G401 (cell line): ENCODE results near the gene CDK16. TPM values are rescaled to one million over a fixed set of nuclear protein-coding genes. Genes with fewer than 3 reads are reported as not detected.

Experiments
- DNase-seq: peaks from one replicate; pipeline ENCODE4 v3.0.0-alpha.2; 2015; ENCODE audit warnings: low spot score
- in situ Hi-C: cut with HindIII; loops from 2 replicates; pipeline ENCODE4 v1.10.0; 2016; ENCODE audit warnings: low sequenced_read_pairs, mixed read lengths
- total RNA-seq: library from RNA; depleted of rRNA; stranded (reverse); fragments of >200 nt; shearing (Covaris generic); gene quantifications from 2 replicates; pipeline ENCODE4 v1.2.3, GENCODE V29; 2014

CDK16 gene
- total RNA-seq, 1 experiment from 2014 or later, result 118 TPM

- in situ Hi-C loops, result no loop called here
- DNase-seq, result no peak
These were observed 36.3 kb upstream of the CDK16 start for GRCh38 chrX:47182106-47182700.

DNA sequence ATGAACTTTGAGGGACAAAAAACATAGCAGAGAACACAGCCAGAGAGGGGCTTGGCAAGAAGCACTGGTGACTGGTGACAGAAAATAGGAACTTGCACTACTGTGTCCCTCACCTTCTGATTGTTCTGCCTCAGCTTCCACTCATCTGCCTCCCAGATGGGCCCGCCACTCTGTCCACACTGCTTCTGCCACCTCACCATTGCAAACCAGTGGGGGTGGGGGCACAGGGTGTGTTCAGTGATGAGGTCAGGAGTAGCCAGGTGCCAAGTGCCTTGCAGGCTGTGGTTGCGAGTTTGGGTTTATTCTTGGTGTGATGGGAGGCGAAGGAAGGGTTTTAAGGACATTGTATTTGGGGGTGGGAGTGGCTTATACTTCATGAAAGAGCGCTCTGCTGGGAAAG is 34.0 kb upstream of the CDK16 start:
- in situ Hi-C loops, result no loop called here
- DNase-seq, result no peak

DNA sequence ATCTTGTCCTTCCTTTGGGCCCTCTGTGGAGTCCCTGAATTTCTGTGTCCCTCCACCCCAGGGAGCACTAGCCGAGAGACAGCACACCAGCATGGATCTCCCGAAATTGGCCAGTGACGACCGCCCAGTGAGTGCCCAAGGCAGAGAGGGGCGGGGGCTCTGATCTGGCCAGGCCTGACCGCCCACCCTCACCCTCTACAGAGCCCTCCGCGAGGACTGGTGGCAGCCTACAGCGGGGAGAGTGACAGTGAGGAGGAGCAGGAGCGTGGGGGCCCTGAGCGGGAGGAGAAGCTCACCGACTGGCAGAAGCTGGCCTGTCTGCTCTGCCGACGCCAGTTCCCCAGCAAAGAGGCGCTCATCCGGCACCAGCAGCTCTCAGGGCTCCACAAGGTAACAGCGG is 33.2 kb upstream of the CDK16 start:
- DNase-seq, result no peak
- in situ Hi-C loops, result no loop called here

GRCh38 chrX:47186096-47186740 is 32.3 kb upstream of the CDK16 start:
- no peak for DNase-seq
- in situ Hi-C loops, result no loop called here

DNA sequence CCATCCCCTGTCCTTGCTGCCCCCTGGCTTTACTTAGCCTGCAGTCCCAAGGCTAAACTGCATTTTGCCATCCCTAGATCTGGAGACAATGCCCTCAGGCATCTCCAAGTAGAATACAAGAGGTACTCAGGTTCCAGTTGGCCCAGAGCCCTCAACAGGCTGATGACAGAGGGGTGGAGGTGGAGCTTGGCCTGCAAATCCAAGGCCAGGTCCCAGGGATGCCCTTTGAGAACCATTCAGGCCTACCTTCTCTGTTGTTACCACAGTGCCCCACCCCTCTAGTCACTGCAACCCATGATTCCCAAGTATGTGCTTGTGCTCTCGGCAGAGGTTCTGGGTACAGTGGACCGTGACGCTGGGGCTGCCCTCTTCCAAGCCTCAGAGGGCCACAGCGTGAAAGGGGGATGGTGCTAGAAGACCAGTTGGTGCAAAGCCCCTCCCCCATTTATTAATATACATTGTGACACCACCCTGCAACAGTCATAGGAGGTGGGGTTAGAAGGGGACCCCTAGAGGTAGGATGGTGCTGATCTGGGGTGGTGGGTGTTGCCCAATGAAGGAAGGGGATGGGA is 31.3 kb upstream of the CDK16 start:
- peak; percentile 30 for DNase-seq
- in situ Hi-C loops, result no loop called here

GRCh38 chrX:47189906-47190305 is 28.6 kb upstream of the CDK16 start:
- no peak for DNase-seq
- in situ Hi-C loops, result no loop called here

DNA sequence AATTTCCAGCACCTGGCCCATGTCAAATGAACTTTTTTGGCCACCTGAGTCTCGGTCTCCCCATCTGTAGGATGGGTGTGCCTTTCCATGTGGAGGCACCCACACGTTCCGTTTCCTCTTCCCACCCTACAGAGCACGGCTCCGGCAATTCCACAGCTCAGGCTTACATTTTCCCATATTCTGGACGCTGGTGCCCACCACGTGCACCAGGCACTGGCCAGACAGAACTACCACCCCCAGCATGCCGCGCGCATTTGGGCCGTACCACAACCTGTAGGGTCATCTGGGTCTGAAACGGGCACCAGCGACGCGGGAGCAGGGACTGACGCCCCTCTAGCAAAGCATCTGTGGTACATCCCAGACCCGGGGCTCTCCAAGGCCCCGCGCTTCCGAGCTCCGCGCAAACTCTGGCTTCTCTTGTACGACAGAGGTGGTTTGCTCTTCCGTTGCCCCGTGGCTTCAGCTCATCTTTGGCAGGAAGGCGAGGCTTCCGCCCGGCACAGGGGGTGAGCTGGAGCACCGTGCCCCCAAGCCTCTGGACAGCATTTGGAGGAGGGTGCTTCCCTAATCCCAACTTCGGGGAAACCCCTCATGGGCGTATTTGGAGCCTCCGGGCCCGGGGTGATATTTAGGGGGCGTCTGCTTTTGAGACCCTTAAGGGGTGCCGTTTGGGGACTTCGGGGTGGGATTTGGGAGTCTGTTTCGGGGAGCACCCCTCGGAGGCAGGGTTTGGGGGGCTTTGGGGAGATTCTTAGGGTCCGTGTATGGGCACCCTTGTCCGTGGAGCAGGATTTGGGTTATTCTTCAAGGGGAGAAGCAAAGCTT is 27.8 kb upstream of the CDK16 start:
- in situ Hi-C loops, result no loop called here
- peak; percentile 93 for DNase-seq

GRCh38 chrX:47191331-47191730 is 27.1 kb upstream of the CDK16 start:
- in situ Hi-C loops, result no loop called here
- DNase-seq, result peak; percentile 15

GRCh38 chrX:47191806-47192401 is 26.6 kb upstream of the CDK16 start:
- DNase-seq, result no peak
- in situ Hi-C loops, result no loop called here

GRCh38 chrX:47193475-47194193 is 24.8 kb upstream of the CDK16 start, which contains the start of gene UBA1:
Gene UBA1 (plus strand): TSS chrX:47193829. CDS start chrX:47198803, 4,974 bp downstream.
- in situ Hi-C loops, result no loop called here
- peak; percentile 94 for DNase-seq

DNA sequence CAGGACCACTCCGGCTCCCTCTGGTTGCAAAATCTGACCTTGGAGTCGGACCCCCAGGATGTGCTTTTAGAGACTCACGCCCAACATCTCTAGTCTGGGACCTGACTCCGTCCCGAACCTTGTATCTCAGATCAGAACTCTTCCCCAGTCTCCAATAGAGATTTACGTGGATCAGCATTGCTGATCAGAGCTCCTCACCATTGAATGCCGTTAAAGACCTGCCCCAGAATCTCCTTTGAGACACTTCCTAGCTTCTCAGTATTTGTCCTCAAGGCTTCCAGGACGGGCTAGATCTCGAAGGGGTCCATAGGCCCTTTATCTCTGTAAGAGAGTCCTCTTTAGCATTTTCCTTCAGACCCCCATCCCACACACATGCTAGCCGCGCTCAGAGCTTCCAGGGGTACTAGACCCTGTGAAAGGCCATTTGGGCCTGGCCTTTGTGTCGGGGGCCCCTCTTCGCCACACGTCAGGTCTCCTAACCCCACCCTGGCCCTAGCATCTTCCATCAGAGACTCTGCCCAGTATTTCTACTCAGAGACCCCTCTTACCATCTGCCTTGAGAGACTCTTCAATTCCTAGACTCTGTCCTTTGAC is 24.2 kb upstream of the CDK16 start:
- no peak for DNase-seq
- in situ Hi-C loops, result no loop called here

DNA sequence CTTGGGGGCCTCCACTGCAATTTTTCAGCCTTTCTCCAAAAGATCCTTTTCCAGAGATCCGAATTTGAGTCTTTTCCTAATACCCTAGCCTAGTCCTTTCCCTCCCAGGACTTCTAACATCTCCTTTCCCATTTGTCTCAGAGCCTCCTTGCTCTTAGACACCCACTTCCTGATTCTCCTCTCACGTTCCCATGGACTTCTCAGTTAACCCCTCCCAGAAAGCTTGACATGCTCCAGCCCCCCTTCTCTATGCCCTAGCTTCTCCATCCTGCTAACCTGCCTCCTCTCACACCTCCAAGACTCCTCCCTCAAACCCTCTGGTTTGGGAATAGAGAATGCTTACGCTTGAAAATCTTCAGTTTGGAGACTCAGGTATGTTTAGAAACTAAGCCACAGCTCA is 22.4 kb upstream of the CDK16 start:
- in situ Hi-C loops, result no loop called here
- no peak for DNase-seq

- no peak for DNase-seq
- in situ Hi-C loops, result no loop called here
These were observed 21.0 kb upstream of the CDK16 start for GRCh38 chrX:47197526-47197925.

DNA sequence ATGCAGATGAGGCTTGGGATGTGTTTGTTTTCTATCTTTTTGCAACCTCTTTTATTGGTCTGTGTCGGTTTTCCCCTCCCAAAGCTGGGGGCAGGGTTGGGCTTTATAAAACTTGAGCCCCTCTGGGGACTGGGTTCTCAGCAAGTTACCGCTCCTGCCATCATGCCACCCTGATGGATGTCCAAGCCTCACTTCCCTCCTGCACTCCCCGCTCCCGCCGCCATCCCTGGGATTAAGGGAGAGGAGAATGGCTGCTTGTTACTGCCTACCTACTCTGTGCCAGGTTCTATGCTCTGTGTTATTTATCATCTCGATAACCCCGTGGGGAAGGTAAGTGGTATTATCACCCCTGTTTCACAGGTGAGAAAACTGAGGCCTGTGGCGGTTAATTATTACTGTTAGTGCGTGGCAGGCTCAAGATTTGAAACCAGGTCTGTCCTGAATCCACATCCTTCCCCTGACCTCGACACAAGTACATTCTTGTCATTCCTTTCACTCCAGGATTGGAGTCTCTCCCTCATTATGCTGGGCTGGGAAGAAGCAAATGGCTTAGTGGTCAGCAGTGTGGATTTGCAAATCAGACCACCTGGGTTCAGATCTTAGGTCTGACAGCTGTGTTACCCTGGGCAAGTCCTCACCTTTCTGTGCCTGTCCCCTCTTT is 20.3 kb upstream of the CDK16 start:
- in situ Hi-C loops, result no loop called here
- no peak for DNase-seq

GRCh38 chrX:47198687-47199080 is 19.8 kb upstream of the CDK16 start:
- no peak for DNase-seq
- in situ Hi-C loops, result no loop called here

DNA sequence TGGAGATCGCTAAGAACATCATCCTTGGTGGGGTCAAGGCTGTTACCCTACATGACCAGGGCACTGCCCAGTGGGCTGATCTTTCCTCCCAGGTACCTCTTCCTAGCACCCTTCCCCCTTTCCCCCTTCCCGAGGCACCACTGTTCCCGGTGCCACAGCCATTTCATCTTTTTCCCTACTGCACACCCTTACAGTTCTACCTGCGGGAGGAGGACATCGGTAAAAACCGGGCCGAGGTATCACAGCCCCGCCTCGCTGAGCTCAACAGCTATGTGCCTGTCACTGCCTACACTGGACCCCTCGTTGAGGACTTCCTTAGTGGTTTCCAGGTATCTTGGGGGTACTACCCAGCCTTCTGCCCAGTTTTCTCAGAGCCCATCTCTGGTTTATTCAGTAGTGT is 19.2 kb upstream of the CDK16 start:
- in situ Hi-C loops, result no loop called here

DNA sequence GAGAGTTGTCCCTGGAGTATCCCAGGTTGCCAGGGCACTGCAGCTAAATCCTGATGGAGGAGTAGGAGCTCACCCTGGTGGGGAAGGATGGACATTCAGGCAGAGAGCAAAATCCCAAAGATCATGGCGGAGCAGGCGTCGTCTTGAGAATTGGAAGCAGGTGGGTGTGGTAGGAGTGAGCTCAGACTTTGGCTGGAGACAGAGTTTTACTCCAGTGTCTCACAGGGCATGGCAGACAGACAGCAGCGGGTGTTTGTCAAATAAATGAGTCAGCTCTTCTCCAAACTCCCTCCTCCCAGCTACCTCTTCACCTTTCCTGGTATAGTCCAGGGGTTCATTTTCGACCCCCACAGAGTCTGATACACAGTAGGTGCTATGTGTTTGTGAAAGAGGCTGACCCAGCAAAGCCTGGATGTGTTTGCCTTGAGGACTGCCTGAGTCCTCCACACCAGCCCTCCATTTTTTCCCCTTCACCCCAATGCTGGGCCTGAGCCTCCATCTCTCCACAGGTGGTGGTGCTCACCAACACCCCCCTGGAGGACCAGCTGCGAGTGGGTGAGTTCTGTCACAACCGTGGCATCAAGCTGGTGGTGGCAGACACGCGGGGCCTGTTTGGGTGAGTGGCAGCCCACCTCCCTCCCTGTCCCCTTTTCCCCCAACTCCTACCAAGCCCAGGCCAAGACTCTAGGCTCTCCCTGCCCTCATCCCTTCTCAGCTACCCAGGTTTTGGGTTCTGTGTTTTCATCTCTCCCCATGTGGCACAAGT is 17.9 kb upstream of the CDK16 start:
- DNase-seq, result no peak
- in situ Hi-C loops, result no loop called here

More for the DNA sequence above, 19.2 kb upstream of the CDK16 start:
- DNase-seq, result no peak
